GM19455 (cell line): ENCODE measurements around the gene ATF7.
"Not testable (repeated sequence)": the region's sequence is repeated elsewhere in the genome, so short reads cannot be mapped to it uniquely, and the experiment has no call there.

Experiments
- ATAC-seq: cut with Tn5 transposase; IDR thresholded peaks from one replicate; pipeline ENCODE4 v1.9.1; 2021; ENCODE audit not compliant: unreplicated experiment

ATF7 gene

GRCh38 chr12:53625946-53626701 is at the start of gene ATF7:
TSS of gene ATF7 (minus strand) at chr12:53626382. CDS start at chr12:53601000, 25,382 bp downstream.
- ATAC-seq, result peak; percentile 96

- no peak for ATAC-seq
Observed at GRCh38 chr12:53674977-53675700, 49.0 kb upstream of the ATF7 start.

GRCh38 chr12:53670971-53671370 is 44.8 kb upstream of the ATF7 start:
- no peak for ATAC-seq

GRCh38 chr12:53670308-53670707 is 44.1 kb upstream of the ATF7 start:
- no peak for ATAC-seq

- no peak for ATAC-seq
Observed at GRCh38 chr12:53667080-53667479, 40.9 kb upstream of the ATF7 start.

- no peak for ATAC-seq
Observed at GRCh38 chr12:53664936-53665335, 38.8 kb upstream of the ATF7 start.

- no peak for ATAC-seq
Observed at GRCh38 chr12:53664191-53664590, 38.0 kb upstream of the ATF7 start.

GRCh38 chr12:53660041-53660440 is 33.9 kb upstream of the ATF7 start:
- no peak for ATAC-seq

GRCh38 chr12:53659571-53659981 is 33.4 kb upstream of the ATF7 start:
- no peak for ATAC-seq

- no peak for ATAC-seq
Observed at GRCh38 chr12:53659011-53659551, 32.9 kb upstream of the ATF7 start.

GRCh38 chr12:53657041-53657440 is 30.9 kb upstream of the ATF7 start:
- no peak for ATAC-seq

- no peak for ATAC-seq
Observed at GRCh38 chr12:53653595-53653994, 27.4 kb upstream of the ATF7 start.

- no peak for ATAC-seq
Observed at GRCh38 chr12:53652366-53652765, 26.2 kb upstream of the ATF7 start.

- no peak for ATAC-seq
Observed at GRCh38 chr12:53651737-53652136, 25.6 kb upstream of the ATF7 start.

GRCh38 chr12:53646300-53646699 is 20.1 kb upstream of the ATF7 start:
- ATAC-seq, result not testable (repeated sequence)

- ATAC-seq, result no peak
Observed at GRCh38 chr12:53645165-53645564, 19.0 kb upstream of the ATF7 start.

- no peak for ATAC-seq
Observed at GRCh38 chr12:53644133-53644532, 18.0 kb upstream of the ATF7 start.

- ATAC-seq, result no peak
Observed at GRCh38 chr12:53643232-53643979, 17.2 kb upstream of the ATF7 start.

GRCh38 chr12:53638057-53638456 is 11.9 kb upstream of the ATF7 start:
- no peak for ATAC-seq

- ATAC-seq, result no peak
Observed at GRCh38 chr12:53636641-53637040, 10.5 kb upstream of the ATF7 start.

- ATAC-seq, result not testable (repeated sequence)
Observed at GRCh38 chr12:53635708-53636107, 9.5 kb upstream of the ATF7 start.
